Measurements from ENCODE around the gene B4GALNT3.
A peak's percentile ranks its signal among the peaks of the same experiment; 100 is the strongest.
"Not testable (repeated sequence)": the region's sequence is repeated elsewhere in the genome, so short reads cannot be mapped to it uniquely, and the experiment has no call there.

The B4GALNT3 gene

DNA sequence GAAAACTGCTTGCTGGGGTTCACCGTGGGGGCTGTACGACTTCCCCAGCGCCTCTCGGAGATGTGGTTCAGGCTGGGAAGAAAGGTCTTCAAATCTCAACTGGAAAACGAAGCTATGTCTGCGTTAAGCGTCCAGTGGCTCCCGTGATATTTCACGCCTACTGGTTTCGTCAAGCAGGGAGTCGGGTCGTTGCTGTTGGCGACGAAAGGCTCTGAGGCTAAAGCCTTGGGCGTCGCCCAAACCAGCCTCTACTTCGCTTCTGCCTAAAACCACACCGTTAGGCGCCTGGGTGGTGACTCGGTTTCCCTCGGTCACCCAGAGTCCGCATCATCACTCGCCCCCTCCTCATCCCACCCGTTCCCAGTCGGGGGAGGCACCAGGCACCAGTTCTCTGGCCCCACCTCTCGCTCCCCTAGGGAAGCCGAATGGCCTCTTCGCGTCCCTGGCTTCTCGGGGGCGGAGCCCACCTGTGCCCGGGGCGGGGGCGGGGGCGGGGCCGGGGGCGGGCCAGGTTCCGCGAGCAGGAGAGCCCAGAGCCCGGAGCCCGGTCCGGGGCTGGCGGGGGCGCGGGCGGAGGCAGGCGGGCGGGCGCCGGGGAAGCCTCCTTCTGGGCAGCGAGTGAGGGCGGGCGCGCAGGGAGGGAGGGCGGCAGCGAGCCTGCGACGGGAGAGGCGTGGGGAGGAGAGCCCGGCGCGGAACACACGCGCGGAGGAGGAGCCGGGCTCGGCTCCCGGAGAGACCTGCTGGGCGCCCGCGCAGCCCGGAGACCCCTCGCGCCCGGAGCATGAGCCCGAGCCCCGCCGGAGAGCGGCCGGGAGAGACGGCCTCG is at the start of gene B4GALNT3:
Gene B4GALNT3, plus strand, starts transcription at position 510 of the 829 bp plus-strand sequence. CDS start 438 bp downstream, outside the sequence.
- peak; percentile 78 for DNase-seq

DNA sequence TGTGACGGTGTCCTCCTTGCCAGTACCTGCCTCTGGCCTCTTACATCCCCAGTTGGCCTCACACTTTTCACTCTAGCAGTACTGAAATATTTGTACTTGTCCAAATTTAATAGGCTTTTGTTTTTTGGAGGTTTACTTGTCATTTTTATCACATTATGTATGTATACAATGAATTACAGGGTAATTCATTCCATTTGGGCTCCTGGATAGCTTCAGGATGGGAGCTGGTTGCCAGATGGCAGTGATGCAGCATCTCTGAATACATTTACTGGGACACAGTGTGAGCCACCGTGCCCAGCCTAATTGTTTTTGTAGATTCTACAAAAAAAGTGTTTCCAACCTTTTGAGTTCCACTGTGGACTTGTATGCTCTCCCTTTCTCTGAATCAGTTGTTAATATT is 44.9 kb upstream of the B4GALNT3 start:
- no peak for DNase-seq

DNA sequence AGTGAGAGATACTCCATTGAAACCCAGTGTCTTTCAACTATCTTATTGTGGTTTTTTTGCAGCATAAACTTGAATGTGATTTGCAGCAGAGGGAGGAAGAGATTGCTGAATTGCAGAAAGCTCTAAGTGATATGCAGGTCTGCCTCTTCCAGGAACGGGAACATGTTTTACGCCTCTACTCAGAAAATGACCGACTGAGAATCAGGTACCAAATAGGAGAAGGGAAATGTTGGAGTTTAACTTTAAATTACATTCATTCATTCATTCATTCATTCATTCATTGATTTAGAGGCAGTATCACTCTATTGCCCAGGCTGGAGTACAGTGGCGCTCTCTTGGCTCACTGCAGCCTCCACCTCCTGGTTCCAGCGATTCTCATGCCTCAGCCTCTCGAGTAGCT is 41.3 kb upstream of the B4GALNT3 start:
- no peak for DNase-seq

DNA sequence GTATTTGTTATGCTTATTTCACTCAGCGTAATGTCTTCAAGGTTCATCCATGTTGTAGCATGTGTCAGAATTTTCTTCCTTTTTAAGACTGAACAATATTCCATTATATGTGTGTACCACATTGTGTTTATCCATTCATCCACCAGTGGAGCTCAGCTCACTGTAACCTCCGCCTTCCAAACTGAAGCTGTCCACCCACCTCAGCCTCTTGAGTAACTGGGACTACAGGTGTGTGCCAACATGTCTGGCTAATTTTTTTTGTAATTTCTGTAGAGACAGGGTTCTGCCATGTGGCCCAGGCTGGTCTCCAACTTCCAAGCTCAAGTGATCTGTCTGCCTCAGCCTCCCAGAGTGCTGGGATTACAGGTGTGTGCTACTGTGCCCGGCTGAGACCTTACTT is 37.2 kb upstream of the B4GALNT3 start:
- DNase-seq, result no peak

DNA sequence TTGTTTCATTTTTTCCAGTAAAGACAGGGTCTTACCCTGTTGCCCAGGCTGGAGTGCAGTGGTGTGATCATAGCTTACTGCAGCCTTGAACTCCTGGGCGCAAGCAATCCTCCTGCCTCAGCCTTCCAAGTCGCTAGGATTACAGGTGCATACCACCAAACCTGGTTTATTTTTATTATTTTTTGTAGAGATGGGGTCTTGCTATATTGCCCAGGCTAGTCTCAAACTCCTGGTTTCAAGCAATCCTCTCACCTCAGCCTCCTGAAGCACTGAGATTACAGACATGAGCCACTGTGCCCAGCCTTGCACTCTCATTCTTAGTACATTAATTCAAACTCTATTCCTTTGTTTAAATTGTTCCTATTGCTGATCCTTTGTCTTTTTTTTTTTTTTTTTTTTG is 24.0 kb upstream of the B4GALNT3 start:
- not testable (repeated sequence) for DNase-seq

DNA sequence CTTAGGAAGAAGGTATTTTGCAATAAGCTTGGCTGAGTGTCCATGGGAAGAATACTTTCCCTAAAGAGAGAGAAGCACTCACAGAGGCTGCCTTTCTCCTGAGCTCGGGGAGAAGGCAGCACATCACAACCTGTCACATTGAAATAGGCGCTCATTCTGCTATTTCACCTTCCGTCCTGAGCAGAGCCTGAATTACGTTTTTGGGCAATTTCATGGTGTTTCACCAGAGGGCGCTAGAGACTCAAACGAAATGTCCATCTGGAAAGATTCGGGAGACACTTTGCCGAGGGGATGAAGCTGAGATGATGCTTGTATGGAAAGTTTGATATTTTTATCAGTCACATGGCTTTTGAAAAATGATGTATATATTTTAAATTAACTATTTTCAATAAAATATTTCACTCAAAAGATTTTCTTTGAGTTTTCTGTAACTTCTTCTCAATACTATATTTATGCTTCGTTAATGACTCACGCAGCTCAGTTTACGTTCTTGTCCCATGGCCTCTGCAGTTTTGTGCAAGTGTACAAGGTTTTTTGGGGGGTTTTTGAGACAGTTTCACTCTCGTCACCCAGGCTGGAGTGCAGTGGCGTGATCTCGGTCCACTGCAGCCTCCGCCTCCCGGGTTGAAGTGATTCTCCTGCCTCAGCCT is 17.4 kb upstream of the B4GALNT3 start:
- peak; percentile 69 for DNase-seq

DNA sequence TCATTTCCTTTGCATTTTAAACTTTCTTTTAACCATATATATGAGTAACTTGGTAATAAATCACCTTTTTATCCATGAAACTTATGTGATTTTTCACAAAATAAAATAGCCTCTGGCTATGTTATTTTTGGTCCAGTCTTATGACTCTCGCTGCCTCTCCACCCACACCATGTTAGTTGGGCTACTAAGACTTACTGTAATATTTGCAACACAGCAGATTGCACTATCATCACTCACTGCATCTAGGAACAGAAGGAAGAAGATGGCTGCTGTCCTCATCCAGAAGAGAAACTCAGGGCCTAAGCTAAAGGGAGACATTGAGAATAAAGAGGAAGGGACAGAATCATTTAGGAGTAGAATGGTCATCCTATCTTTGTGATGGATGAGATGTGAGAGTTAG is 12.6 kb upstream of the B4GALNT3 start:
- DNase-seq, result no peak

DNA sequence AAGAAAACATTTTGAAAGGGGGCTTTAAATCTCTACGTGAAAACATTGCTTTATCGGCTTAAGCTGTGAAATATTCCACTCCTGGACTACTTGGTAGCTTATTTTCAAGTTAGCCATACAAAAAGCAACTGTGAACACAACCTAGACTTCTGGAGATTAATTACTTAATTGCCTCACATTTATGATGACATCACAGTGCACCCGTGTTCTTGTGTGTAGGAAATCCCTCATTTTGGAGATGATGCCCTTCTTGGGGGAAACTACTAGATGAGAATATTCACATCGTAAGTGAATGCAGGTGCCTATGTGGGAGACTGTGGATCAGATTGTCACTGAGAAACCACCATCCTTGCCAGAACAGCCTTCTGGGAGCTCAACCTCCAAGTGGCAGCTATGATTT is 10.5 kb upstream of the B4GALNT3 start:
- DNase-seq, result no peak

DNA sequence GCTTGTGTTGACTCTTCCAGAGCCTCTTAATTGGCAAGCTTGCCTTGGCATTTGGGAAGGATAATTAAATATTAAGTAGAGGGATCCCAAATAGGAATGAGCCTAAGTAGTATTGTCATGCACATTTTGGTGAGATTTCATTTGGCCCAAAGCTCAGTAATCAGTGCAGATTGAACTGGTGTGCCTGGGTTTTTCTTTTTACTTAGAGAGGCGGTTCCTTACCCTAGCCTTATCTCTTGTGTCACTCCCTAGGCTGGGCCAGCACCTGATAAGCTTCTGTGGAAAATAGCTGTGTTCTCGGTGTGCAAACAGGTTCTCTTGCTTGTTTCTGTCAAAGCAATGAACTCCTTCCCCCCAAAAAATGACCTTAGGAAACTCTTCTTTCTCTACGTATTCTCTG is 9.3 kb upstream of the B4GALNT3 start:
- DNase-seq, result no peak

DNA sequence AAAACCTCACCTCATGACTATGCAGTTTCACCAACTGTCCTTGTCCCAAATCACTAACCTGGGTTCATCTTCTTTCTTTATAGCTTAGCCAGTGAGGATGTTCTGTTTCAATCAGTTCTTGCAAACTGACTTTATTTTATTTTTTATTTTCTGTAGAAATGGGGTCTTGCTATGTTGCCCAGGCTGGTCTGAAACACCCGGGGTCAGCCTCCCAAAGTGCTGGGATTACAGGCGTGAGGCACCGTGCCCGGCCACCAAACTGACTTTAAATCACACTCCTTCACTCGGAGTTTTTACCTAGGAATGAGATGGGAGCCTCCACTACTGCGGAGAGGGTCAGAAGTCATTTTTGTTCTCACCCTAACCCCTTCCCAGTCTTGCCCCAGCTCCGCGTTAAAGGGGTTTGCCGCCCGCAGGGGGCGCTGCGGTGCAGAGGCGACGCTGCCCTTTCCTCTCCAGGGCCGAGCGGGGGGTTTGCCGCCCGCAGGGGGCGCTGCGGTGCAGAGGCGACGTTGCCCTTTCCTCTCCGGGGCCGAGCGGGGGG is 7.0 kb upstream of the B4GALNT3 start:
- peak; percentile 82 for DNase-seq

DNA sequence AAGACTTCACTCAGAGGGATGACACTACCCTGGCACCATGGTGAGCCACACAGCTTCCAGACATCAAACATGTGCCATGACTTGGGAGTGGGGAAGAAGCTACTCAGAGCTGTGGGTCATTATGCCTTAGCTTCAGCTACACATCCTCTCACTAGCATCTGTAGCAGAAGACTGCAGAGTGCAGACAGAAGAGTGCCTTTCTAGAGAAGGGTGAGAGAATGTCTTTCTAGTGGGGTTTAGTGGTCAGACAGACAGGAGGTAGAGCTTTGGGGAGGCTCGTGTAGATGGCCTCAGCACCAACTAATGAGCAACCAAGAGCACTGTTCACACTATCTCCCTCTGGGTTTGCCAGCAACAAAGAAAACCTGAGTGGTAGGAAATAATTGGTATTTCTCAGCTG is 4.9 kb upstream of the B4GALNT3 start:
- DNase-seq, result no peak

DNA sequence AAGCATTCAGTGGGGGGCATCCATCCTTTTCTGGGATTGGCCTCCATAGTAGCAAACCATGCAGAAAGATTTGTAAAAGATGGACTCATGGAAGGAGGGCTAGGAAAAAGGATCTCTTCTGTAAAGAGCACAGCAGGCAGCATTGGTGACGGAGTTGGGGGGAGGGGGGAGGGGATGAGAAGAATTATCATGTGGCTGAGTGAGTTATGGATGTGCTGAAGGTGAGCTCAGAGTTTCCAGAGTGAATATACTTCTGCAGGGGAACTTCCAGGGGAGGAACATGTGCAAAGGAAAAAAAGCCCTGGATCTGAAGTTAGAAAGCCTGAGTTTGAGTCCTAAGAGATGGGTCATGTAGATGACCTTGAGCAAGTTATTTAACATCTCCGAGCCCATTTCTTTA is 3.9 kb upstream of the B4GALNT3 start:
- DNase-seq, result no peak

DNA sequence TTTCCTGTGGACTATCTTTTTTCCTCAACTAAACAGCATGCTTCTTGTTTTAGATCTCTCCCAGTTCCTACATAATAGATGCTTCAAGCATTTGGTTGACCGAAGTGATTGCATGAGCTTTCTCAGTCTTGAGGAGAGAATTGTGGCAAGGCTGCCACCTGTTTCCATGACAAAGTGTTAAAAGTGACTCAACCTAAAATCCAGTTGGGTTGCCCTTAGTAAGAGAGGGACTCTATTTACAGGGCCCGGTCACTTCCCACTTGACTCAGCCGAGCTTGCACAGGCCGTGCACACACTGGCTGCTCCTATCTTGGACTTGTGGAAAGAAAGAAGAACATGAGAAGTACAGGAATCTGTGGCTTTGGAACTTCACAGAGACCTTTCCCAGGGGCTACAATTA is 2.1 kb upstream of the B4GALNT3 start:
- no peak for DNase-seq

DNA sequence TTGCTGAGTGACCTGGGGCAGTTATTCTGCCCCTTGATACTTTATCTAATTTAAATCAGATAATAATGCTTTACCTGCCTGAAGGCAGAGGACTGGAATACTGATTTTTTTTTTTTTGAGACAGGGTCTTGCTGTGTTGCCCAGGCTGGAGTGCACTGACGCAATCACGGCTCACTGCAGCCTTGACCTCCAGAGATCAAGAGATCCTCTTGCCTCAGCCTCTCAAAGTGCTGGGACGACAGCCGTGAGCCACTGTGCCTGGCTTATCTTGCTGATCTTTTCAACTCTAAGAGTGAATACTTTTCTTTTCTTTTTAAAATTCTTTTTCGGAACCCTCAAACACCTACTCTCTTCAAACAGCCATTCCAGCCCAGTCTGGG is 699 bp upstream of the B4GALNT3 start:
- no peak for DNase-seq

DNA sequence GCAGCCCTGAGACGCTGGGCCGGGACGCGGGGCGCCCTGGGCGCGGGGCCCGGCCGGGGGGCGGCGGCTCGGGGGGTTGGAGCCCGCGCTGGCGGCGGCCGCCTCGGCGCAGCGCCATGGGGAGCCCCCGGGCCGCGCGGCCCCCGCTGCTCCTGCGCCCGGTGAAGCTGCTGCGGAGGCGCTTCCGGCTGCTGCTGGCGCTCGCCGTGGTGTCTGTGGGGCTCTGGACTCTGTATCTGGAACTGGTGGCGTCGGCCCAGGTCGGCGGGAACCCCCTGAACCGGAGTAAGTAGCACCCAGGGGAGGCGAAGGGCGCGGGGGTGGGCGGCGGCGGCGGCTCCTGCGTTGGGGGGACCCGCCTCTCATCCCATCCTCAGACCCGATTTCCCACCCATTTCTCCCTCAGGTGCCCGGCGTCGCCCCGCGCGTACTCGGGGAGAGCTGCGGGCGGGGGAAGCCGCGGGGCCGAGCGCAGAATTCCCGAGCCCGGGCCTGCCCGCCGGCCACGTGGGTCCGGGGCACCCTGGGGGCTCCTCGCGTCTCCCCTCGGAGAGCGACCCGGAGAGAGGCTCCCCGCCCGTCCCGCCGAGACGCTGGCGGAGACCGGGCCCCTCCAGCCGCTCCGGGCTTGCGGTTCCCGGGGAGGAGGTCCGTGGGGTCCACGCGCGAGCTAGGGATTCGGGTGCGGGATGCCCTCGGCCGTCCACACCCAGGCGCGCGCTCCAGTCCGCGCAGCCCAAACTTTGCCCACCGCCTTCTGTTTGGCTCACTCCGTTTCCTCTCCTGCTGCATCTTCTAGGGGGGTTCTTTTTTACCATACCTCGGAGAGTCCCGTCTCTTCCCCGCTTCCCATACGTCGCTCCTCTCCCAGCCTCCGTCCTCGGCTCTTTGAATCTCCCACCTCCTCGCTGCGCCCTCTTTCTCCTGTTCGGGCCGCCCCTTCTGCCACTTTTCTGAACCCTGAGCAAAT is 807 bp downstream of the B4GALNT3 start:
- peak; percentile 78 for DNase-seq

DNA sequence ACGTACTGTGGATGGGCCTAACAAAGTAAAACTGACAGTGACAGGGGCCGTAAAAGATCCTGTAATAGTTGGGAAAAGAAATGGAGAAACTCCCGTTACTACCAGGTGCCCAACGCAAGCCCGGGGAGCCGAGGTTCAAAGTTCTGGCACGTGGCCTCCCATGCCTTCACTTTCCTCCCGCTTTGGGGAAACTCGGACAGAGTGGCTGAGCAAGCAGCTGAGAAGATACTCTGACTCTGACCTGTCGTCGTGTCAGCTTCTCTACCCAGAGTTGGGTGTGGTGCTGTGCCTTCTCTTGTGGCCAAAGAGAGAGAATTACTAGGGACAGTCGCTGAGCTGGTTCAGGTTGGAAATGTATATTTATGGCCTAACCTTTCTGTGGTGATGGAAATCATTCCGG is 1.7 kb downstream of the B4GALNT3 start:
- no peak for DNase-seq

DNA sequence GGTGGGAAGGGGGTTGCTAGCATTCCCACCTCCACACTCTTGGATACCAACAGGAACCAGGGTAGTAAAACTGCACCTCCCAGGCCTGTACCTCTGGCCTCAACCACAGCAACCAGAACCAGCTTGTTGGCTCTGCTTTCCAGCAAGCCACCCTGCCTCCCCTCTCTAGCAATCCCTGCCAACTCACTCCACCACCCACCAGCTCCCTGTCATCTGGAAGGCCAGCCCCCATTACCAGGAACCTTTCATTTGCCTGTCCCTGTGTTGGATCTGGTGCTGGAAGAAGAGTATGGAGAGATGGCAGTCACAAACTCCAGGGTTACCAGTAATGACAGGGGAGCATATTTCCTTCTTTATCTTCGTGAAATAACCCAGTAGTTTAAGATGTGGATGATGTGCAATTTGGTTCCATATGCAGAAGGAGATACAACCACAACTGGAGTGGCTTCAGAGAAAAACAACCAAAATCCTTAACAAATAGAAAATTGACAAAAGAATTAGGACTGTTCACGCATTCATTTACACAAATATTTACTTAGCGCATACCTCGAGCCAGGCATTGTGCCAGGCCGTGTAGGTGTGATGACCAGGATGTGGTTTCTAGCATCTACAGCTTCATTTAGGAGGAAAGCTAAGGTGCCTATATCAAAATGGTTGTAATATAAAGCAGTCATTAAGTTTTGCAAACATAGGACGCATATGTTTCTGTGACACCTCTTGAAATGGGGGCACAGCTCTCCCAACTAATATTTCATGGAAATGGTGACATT is 3.4 kb downstream of the B4GALNT3 start:
- no peak for DNase-seq

DNA sequence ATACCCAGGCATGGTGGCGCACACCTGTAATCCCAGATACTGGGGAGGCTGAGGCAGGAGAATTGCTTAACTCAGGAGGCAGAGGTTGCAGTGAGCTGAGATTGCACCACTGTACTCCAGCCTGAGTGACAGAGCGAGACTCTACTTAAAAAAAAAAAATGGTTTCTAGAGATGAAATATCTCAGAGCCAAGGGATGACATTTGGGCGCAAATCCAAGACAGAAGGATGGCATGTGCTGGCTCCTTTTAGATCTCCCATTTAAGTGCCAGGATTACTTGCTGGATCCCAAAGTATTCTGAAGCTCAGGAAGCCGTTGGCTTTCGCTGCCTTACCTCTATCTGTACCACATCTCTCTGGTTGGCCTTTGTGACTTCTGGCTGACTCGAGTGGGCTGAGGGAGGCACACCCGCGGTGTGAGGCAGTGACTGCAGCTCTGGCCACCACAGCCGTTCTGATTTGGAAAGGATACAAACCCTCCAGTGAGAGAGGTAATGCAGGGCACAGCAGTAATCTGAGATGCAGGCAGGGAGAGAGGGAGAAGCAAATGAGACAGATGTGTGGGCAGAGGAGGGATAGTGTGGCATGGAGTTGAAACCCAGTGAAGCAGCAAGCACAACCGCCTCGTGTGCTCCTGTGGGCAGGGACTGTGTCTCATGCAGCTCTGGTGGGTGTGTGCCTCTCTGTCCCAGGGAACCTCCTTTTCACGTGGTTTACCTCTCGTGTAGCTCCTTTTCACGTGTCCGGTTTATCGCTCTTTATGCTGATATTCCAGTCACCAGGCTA is 4.9 kb downstream of the B4GALNT3 start:
- no peak for DNase-seq

DNA sequence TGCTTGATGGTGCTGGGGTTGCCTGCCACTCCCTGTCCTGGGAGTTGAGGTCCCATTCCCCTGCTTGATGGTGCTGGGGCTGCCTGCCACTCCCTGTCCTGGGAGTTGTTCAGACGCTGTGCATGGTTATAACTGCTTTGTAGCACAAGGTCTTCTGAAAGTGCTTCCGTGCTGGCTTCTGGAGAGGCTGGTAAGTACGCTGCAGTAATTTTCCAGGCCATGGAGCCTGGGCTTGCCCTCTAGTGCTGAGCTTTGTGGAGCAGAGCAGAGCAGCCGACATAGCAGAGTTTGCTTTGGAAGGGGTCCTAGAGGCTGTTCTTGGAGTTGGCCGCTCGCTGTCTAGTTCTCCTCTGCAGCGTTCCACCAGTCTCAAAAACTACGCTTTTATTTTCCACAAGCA is 6.3 kb downstream of the B4GALNT3 start:
- no peak for DNase-seq

DNA sequence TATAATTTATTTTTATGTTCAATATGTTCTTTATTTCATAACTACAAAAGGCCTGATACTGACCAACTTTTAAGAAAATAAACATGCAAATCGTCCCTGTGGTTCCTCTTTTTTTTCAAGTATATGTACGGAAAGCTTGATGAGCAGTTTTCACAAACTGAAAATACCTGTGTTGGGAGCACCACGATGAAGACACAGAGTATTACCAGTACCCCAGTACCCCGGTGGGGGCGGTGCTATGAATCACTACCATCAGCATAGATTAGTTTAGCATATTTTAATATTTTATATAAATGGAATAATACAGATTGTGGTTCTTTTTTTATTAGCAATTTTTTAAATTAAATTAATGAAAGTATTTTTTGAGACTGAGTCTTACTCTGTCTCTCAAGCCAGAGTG is 7.0 kb downstream of the B4GALNT3 start:
- DNase-seq, result no peak

DNA sequence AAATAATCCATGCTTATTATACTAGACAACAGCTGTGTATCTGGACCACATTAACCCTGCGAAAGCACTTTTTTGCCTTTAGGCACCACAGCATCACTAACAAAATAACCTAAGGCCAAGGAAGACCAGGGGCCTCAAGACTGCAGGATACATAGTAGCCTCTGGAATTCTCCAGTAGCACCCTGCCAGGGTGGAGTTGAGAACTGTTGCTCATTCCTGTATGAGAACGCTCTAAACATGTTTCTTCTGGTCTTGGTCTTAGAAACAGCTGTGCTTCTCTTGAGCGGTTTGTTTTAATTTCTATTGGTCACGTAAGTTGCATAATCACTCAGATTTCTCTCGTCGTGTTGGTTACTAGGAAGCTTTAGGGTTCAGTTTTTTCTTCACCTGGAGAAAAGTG is 7.9 kb downstream of the B4GALNT3 start:
- no peak for DNase-seq
